CD14-positive monocyte (primary cell): ENCODE measurements around the gene RTN4R. TPM values are rescaled to one million over a fixed set of nuclear protein-coding genes. Genes with fewer than 3 reads are reported as not detected.

Source experiments
- DNase-seq, 3 donors: peaks; one replicate each; pipeline ENCODE4 v3.0.0-alpha.2; 2011 to 2022
- H2AFZ ChIP-seq: 2 replicates; pipeline ENCODE4 v1.6.0; 2012; ENCODE audit warnings: mild to moderate bottlenecking, low read depth, low read length, inconsistent platforms; ENCODE audit not compliant: insufficient read depth, poor library complexity, severe bottlenecking
- H3K27ac ChIP-seq, 2 donors: 1 replicate in 1 of 2; 2 replicates in 1 of 2; pipeline ENCODE4 v1.5.1; 2012 to 2013; ENCODE audit warnings: low read length in 2 of 2, control low read depth in 1 of 2, inconsistent platforms in 1 of 2, low read depth in 1 of 2, mild to moderate bottlenecking in 1 of 2
- H3K27me3 ChIP-seq, 2 donors: one replicate each; pipeline versions ENCODE4 v1.6.0 to v1.6.1; 2011 to 2013; ENCODE audit warnings: low read length in 2 of 2; ENCODE audit not compliant: control insufficient read depth in 2 of 2, insufficient read depth in 2 of 2
- H3K36me3 ChIP-seq, 2 donors: replicated peaks in 1 of 2; 1 replicate in 1 of 2; 2 replicates in 1 of 2; pipeline versions ENCODE4 v1.5.1 to v1.6.1; 2012 to 2013; ENCODE audit warnings: low read length in 2 of 2, control low read depth in 1 of 2, inconsistent platforms in 1 of 2, mild to moderate bottlenecking in 1 of 2; ENCODE audit not compliant: insufficient read depth in 2 of 2, control insufficient read depth in 1 of 2
- H3K4me1 ChIP-seq, 2 donors: 1 replicate in 1 of 2; 2 replicates in 1 of 2; pipeline versions ENCODE4 v1.5.1 to v1.6.1; 2012 to 2013; ENCODE audit warnings: low read length in 2 of 2, control low read depth in 1 of 2, inconsistent platforms in 1 of 2, mild to moderate bottlenecking in 1 of 2, moderate library complexity in 1 of 2; ENCODE audit not compliant: insufficient read depth in 2 of 2, control insufficient read depth in 1 of 2
- H3K4me2 ChIP-seq: replicated peaks from 2 replicates; pipeline ENCODE3; 2012; ENCODE audit warnings: low read length, moderate library complexity, mild to moderate bottlenecking; ENCODE audit not compliant: poor library complexity, severe bottlenecking; ENCODE audit errors: extremely low read depth
- H3K4me3 ChIP-seq, 3 experiments: fragments of 200-600 bp in 1 of 3; sonication (generic) in 1 of 3; replicated peaks in 1 of 3; 1 replicate in 2 of 3; 2 replicates in 1 of 3; pipeline ENCODE4 v1.5.1; 2011 to 2013; ENCODE audit warnings: low read length in 3 of 3, mild to moderate bottlenecking in 3 of 3, control low read depth in 2 of 3, low read depth in 2 of 3, inconsistent platforms in 1 of 3, moderate library complexity in 1 of 3
- H3K79me2 ChIP-seq: 2 replicates; pipeline ENCODE4 v1.6.0; 2012; ENCODE audit warnings: mild to moderate bottlenecking, control low read depth, inconsistent platforms, low read length, moderate library complexity; ENCODE audit not compliant: insufficient read depth
- H3K9ac ChIP-seq: 2 replicates; pipeline ENCODE4 v1.6.0; 2017; ENCODE audit warnings: low read length, mild to moderate bottlenecking; ENCODE audit not compliant: insufficient read depth, poor library complexity, severe bottlenecking
- H3K9me3 ChIP-seq, 2 donors: replicated peaks in 1 of 2; 1 replicate in 1 of 2; 2 replicates in 1 of 2; pipeline versions ENCODE4 v1.5.1 to v1.6.1; 2012 to 2013; ENCODE audit warnings: low read length in 2 of 2, control low read depth in 1 of 2; ENCODE audit not compliant: control insufficient read depth in 1 of 2, insufficient read depth in 1 of 2
- H4K20me1 ChIP-seq: 2 replicates; pipeline ENCODE4 v1.6.0; 2012; ENCODE audit warnings: mild to moderate bottlenecking, low read length, control low read depth, moderate library complexity; ENCODE audit not compliant: insufficient read depth
- H3K27ac Mint-ChIP-seq, 7 donors: one replicate each; pipeline ENCODE4 v1.8.0; 2020; ENCODE audit warnings: mild to moderate bottlenecking in 7 of 7, mixed read lengths in 7 of 7, moderate library complexity in 6 of 7, inconsistent platforms in 2 of 7
- H3K27me3 Mint-ChIP-seq, 3 donors: one replicate each; pipeline ENCODE4 v1.8.0; 2021 to 2022; ENCODE audit warnings: low read depth in 3 of 3, mild to moderate bottlenecking in 3 of 3, mixed read lengths in 3 of 3, moderate library complexity in 3 of 3, inconsistent platforms in 1 of 3
- H3K36me3 Mint-ChIP-seq, 2 donors: one replicate each; pipeline ENCODE4 v1.8.0; 2020; ENCODE audit warnings: mixed read lengths in 2 of 2, inconsistent platforms in 1 of 2, mild to moderate bottlenecking in 1 of 2
- H3K4me1 Mint-ChIP-seq: one replicate; pipeline ENCODE4 v1.8.0; 2020; ENCODE audit warnings: mild to moderate bottlenecking, mixed read lengths
- H3K4me3 Mint-ChIP-seq, 2 donors: one replicate each; pipeline ENCODE4 v1.8.0; 2020; ENCODE audit warnings: mild to moderate bottlenecking in 2 of 2, mixed read lengths in 2 of 2, moderate library complexity in 1 of 2
- H3K9me3 Mint-ChIP-seq, 7 donors: one replicate each; pipeline ENCODE4 v1.8.0; 2020 to 2022; ENCODE audit warnings: mixed read lengths in 7 of 7, mild to moderate bottlenecking in 6 of 7, moderate library complexity in 6 of 7, inconsistent platforms in 2 of 7
- WGBS: methylation state at CpG from one replicate; pipeline ENCODE4 v1.1.5; 2013; ENCODE audit warnings: missing lambda C conversion rate; ENCODE audit not compliant: insufficient coverage; 5-methylcytosine and 5-hydroxymethylcytosine counted together
- intact Hi-C, 2 donors: fragments of 100-400 bp; cut with micrococcal nuclease; formaldehyde crosslinking; loops; one replicate each; pipeline versions ENCODE4 v1.15.0 to v1.15.1; 2023
- polyA plus RNA-seq, 3 donors: library from polyadenylated mRNA; depleted of rRNA in 1 of 3; unstranded in 2 of 3; stranded (reverse) in 1 of 3; fragments of 300-500 nt in 2 of 3; fragments of >200 nt in 1 of 3; fragmentation: Illumina TruSeq in 2 of 3; gene quantifications; 1 replicate in 2 of 3; 2 replicates in 1 of 3; pipeline ENCODE4 v1.2.3, GENCODE V29; 2012 to 2021
- TF ChIP-seq, protein P1 (sequence below): fragments of 200-600 bp; IDR thresholded peaks from one replicate; pipeline ENCODE4 v1.8.0; 2022; ENCODE audit warnings: antibody characterized with exemption, mild to moderate bottlenecking

The RTN4R gene
- polyA plus RNA-seq, 3 donors, result not detected

- peaks cover 0 to 2% (median 0%) of the 10 kb centered on the region in 7 donors for H3K9me3 Mint-ChIP-seq
- Histone ChIP-seq H2AFZ (no peak overlapping the region), H3K27ac (no peak overlapping the region), H3K79me2 (no peaks in the 10 kb centered on the region), H3K9me3 (no peaks in the 10 kb centered on the region), H3K9ac (no peak overlapping the region), H3K27me3 (no peaks in the 10 kb centered on the region), H3K4me1 (no peaks in the 10 kb centered on the region), H3K4me2 (no peak overlapping the region), H4K20me1 (no peaks in the 10 kb centered on the region), H3K4me3 (no peak overlapping the region), H3K36me3 (no peaks in the 10 kb centered on the region)
- H3K4me3 Mint-ChIP-seq, result peak overlapping the region in 1 of 2 donors; percentile 7
- 98% methylated on average over 9 of the region's 10 CpGs for WGBS
- no peak for DNase-seq
- H3K27me3 Mint-ChIP-seq, result peaks cover 1 to 4% (median 2%) of the 10 kb centered on the region in 3 donors
- TF ChIP-seq, protein P1, sequence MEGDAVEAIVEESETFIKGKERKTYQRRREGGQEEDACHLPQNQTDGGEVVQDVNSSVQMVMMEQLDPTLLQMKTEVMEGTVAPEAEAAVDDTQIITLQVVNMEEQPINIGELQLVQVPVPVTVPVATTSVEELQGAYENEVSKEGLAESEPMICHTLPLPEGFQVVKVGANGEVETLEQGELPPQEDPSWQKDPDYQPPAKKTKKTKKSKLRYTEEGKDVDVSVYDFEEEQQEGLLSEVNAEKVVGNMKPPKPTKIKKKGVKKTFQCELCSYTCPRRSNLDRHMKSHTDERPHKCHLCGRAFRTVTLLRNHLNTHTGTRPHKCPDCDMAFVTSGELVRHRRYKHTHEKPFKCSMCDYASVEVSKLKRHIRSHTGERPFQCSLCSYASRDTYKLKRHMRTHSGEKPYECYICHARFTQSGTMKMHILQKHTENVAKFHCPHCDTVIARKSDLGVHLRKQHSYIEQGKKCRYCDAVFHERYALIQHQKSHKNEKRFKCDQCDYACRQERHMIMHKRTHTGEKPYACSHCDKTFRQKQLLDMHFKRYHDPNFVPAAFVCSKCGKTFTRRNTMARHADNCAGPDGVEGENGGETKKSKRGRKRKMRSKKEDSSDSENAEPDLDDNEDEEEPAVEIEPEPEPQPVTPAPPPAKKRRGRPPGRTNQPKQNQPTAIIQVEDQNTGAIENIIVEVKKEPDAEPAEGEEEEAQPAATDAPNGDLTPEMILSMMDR, result no peak
- intact Hi-C loops, result no loop called here
- H3K27ac Mint-ChIP-seq, result peak overlapping the region in 1 of 7 donors; percentile 62
- no peaks in the 10 kb centered on the region for H3K36me3 Mint-ChIP-seq
- H3K4me1 Mint-ChIP-seq, result no peaks in the 10 kb centered on the region
These were observed 33.8 kb downstream of the RTN4R start for GRCh38 chr22:20234314-20234682.

DNA sequence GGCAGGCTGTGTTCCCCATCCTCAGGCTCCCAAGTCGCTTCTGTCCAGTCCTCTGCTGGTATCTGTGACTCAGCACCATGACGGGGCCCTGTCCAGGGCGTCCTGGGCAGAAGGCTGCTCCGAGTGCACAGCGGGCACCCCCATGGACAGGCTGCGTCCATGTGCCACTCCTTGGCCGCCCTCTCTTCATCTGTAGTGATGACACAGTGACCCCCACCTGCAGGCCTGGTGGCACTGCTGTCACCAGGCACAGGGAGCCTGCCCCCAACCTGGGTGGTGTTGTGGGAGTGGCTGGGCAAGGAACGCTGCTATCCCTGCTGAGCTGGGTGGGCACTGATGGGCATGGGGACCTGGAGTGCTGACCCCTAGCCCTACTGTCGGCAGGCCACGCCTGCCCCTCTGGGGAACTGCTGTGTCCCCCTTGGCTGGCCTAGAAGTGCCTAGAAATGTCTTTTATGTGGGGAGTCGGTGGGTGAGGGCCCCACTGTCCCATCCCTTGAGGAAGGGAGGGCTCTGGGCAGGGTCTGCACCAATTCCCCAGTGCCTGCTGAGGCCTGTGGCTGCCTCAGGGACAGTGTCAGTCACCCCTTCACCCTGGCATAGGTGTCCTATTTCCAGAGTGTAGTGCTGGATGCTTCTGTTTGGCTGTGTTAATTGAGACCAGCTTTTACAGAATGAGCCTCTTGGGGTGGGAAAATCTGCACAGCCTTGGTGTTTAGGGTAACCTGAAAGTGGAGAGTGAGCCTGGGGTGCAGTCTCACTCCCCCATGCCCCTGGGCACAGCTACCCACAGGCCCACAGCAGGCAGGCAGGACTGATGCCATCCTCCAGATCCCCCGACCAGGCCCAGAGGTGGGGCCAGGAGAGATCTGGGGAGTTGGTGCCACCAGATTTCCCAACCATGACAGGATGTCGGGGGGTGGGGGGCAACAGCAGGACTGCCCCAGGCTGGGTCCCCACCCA lies 34.5 kb downstream of the RTN4R start:
- Histone ChIP-seq H3K79me2 (no peaks in the 10 kb centered on the region), H3K4me2 (no peak overlapping the region), H3K9ac (no peak overlapping the region), H3K4me1 (no peaks in the 10 kb centered on the region), H4K20me1 (no peaks in the 10 kb centered on the region), H2AFZ (no peak overlapping the region), H3K27me3 (no peaks in the 10 kb centered on the region), H3K27ac (no peak overlapping the region), H3K4me3 (no peak overlapping the region), H3K9me3 (no peaks in the 10 kb centered on the region), H3K36me3 (no peaks in the 10 kb centered on the region)
- DNase-seq, result no peak
- no peaks in the 10 kb centered on the region for H3K4me1 Mint-ChIP-seq
- H3K27ac Mint-ChIP-seq, result no peak overlapping the region
- peaks cover 1 to 4% (median 2%) of the 10 kb centered on the region in 3 donors for H3K27me3 Mint-ChIP-seq
- no peak overlapping the region for H3K4me3 Mint-ChIP-seq
- intact Hi-C loops, result no loop called here
- H3K9me3 Mint-ChIP-seq, result peaks cover 0 to 2% (median 0%) of the 10 kb centered on the region in 7 donors
- 91% methylated on average over 12 of the region's 13 CpGs for WGBS
- no peaks in the 10 kb centered on the region for H3K36me3 Mint-ChIP-seq
- TF ChIP-seq, protein P1, result no peak
